Mesodermal cell (in vitro differentiated cells): ENCODE results near the gene CD59.
"Not testable (repeated sequence)": the region's sequence is repeated elsewhere in the genome, so short reads cannot be mapped to it uniquely, and the experiment has no call there.

Source experiments
- H3K27ac ChIP-seq: 2 replicates; pipeline ENCODE4 v1.7.0; 2013; ENCODE audit warnings: mild to moderate bottlenecking, low read depth, low read length, moderate library complexity; ENCODE audit not compliant: severe bottlenecking
- H3K36me3 ChIP-seq: 2 replicates; pipeline ENCODE4 v1.7.1; 2013; ENCODE audit warnings: mild to moderate bottlenecking, low read length, moderate library complexity; ENCODE audit not compliant: control insufficient read depth, insufficient read depth
- H3K4me1 ChIP-seq: one replicate; pipeline ENCODE4 v1.7.1; 2013; ENCODE audit warnings: mild to moderate bottlenecking, low read length; ENCODE audit not compliant: insufficient read depth, control insufficient read depth, poor library complexity, severe bottlenecking
- H3K4me3 ChIP-seq: 2 replicates; pipeline ENCODE4 v1.7.0; 2013; ENCODE audit warnings: low read length, control low read depth, mild to moderate bottlenecking; ENCODE audit not compliant: insufficient read depth, poor library complexity, severe bottlenecking; ENCODE audit errors: extremely low read depth
- H3K9me3 ChIP-seq: 2 replicates; pipeline ENCODE4 v1.7.1; 2013; ENCODE audit warnings: mild to moderate bottlenecking, low read length, moderate library complexity; ENCODE audit not compliant: control insufficient read depth
- WGBS, 2 experiments: methylation state at CpG; one replicate each; pipeline ENCODE4 v1.1.5; 2013; ENCODE audit warnings: missing lambda C conversion rate in 2 of 2; ENCODE audit not compliant: insufficient coverage in 2 of 2; 5-methylcytosine and 5-hydroxymethylcytosine counted together

The CD59 gene

GRCh38 chr11:33713856-33714398 lies 22.3 kb downstream of the CD59 start:
- H3K4me3 ChIP-seq, result no peak overlapping the region
- peaks cover 93% of the 10 kb centered on the region for H3K36me3 ChIP-seq
- H3K4me1 ChIP-seq, result no peaks in the 10 kb centered on the region
- WGBS, 2 experiments, result 92 to 100% methylated on average over 3 to 4 of the region's 4 CpGs
- H3K27ac ChIP-seq, result no peak overlapping the region
- H3K9me3 ChIP-seq, result no peaks in the 10 kb centered on the region

GRCh38 chr11:33713151-33713855 lies 22.9 kb downstream of the CD59 start:
- no peak overlapping the region for H3K4me3 ChIP-seq
- 95 to 100% methylated on average over 2 to 3 of the region's 5 CpGs for WGBS, 2 experiments
- H3K9me3 ChIP-seq, result no peaks in the 10 kb centered on the region
- H3K27ac ChIP-seq, result no peak overlapping the region
- H3K4me1 ChIP-seq, result no peaks in the 10 kb centered on the region
- H3K36me3 ChIP-seq, result peaks cover 93% of the 10 kb centered on the region

DNA sequence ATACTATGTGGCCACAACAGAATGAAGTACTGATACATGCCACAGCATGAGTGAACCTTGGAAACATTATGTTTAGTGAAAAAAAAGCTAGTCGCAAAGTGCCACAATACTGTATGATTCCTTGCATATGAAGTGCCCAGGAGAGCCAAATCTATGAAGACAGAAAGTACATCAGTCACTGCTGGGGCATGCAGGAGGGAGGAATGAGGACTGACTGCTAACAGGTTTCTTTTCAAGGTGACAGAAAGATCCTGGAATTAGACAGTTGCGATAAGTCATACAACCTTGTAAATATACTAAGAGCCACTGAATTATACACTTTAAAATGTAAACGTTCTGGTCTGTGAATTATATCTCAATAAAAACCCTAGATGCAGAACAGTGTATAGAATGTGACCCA lies 23.8 kb downstream of the CD59 start:
- H3K36me3 ChIP-seq, result peaks cover 89% of the 10 kb centered on the region
- H3K4me3 ChIP-seq, result no peak overlapping the region
- no peak overlapping the region for H3K27ac ChIP-seq
- H3K9me3 ChIP-seq, result no peaks in the 10 kb centered on the region
- WGBS, 2 experiments, result 100% methylated on average over 1 of the region's 3 CpGs
- H3K4me1 ChIP-seq, result no peaks in the 10 kb centered on the region

GRCh38 chr11:33709466-33709865 lies 26.8 kb downstream of the CD59 start:
- 100% methylated on average over 1 to 3 of the region's 3 CpGs for WGBS, 2 experiments
- H3K27ac ChIP-seq, result no peak overlapping the region
- H3K9me3 ChIP-seq, result no peaks in the 10 kb centered on the region
- no peaks in the 10 kb centered on the region for H3K4me1 ChIP-seq
- H3K4me3 ChIP-seq, result no peak overlapping the region
- H3K36me3 ChIP-seq, result peaks cover 83% of the 10 kb centered on the region

DNA sequence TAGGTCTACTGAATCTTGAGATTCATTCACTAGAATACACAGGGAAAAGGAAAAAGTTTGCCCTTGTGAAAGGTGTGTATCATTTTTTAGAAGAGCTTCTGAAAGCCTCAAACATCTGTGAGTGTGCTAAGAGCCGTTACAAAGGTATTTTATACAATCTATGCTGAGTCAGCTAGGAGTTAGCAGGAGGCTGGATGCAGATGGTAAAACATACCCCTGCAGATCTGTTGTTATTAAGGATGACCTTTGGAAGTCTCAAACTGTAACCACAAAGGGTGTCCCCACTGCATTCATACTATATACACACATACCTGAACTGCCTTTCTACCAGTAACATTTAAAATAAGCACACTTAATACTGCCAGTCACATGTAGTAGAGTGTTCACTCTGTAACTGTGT lies 27.2 kb downstream of the CD59 start:
- no peak overlapping the region for H3K27ac ChIP-seq
- no peak overlapping the region for H3K4me3 ChIP-seq
- no peaks in the 10 kb centered on the region for H3K9me3 ChIP-seq
- peaks cover 1% of the 10 kb centered on the region for H3K4me1 ChIP-seq
- 100% methylated on average over 1 of the region's 1 CpG; no CpG with 5 or more reads in 1 of the 2 experiments for WGBS, 2 experiments
- peaks cover 79% of the 10 kb centered on the region for H3K36me3 ChIP-seq

GRCh38 chr11:33707831-33708230 lies 28.4 kb downstream of the CD59 start:
- H3K4me1 ChIP-seq, H3K4me3 ChIP-seq, H3K9me3 ChIP-seq, H3K27ac ChIP-seq: not testable (repeated sequence)
- H3K36me3 ChIP-seq, result peaks cover 69% of the 10 kb centered on the region
- no CpG with 5 or more reads among the region's 2 CpGs for WGBS, 2 experiments

- Histone ChIP-seq H3K36me3 (peaks cover 61% of the 10 kb centered on the region), H3K9me3 (no peaks in the 10 kb centered on the region), H3K27ac (no peak overlapping the region), H3K4me3 (no peak overlapping the region), H3K4me1 (peaks cover 4% of the 10 kb centered on the region)
- 90 to 100% methylated on average over 1 to 2 of the region's 2 CpGs for WGBS, 2 experiments
Observed at GRCh38 chr11:33706966-33707365, 29.3 kb downstream of the CD59 start.

DNA sequence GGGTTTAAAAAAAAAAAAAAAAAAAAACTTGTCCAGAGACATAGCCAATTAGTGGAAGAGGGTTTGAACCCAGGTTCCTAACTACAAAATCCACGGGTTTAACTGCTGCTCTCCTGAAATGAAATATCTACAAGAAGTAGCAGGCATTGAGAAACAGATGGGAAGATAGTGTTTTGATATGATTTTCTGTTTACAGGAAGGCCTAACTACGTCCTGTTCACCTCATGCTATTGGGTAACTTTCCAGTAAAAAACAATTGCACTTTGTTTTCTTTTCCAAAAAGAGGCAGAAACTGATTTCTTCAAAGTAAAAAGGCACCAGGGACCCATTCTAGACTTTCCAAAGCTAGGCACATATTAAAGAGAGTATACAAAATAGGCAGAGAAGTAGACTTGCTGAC lies 29.7 kb downstream of the CD59 start:
- no peak overlapping the region for H3K27ac ChIP-seq
- 90% methylated on average over 2 of the region's 2 CpGs; no CpG with 5 or more reads in 1 of the 2 experiments for WGBS, 2 experiments
- H3K4me1 ChIP-seq, result peaks cover 4% of the 10 kb centered on the region
- peaks cover 58% of the 10 kb centered on the region for H3K36me3 ChIP-seq
- no peak overlapping the region for H3K4me3 ChIP-seq
- H3K9me3 ChIP-seq, result no peaks in the 10 kb centered on the region

- WGBS, 2 experiments, result 71 to 92% methylated on average over 3 to 4 of the region's 7 CpGs
Observed at GRCh38 chr11:33704240-33705002, 31.8 kb downstream of the CD59 start.

GRCh38 chr11:33703788-33704187 lies 32.4 kb downstream of the CD59 start:
- no peaks in the 10 kb centered on the region for H3K9me3 ChIP-seq
- H3K27ac ChIP-seq, result no peak overlapping the region
- no peak overlapping the region for H3K4me3 ChIP-seq
- H3K4me1 ChIP-seq, result peaks cover 9% of the 10 kb centered on the region
- peaks cover 32% of the 10 kb centered on the region for H3K36me3 ChIP-seq
- WGBS, 2 experiments, result 89 to 97% methylated on average over 1 to 4 of the region's 4 CpGs

More at GRCh38 chr11:33704240-33705002, 31.8 kb downstream of the CD59 start:
- H3K4me3 ChIP-seq, result no peak overlapping the region
- H3K36me3 ChIP-seq, result peaks cover 38% of the 10 kb centered on the region
- H3K4me1 ChIP-seq, result peaks cover 9% of the 10 kb centered on the region
- H3K9me3 ChIP-seq, result no peaks in the 10 kb centered on the region
- no peak overlapping the region for H3K27ac ChIP-seq
